ENCODE measurements around the gene ITGAL. TPM values are rescaled to one million over a fixed set of nuclear protein-coding genes. Genes with fewer than 3 reads are reported as not detected.

The ITGAL gene
- total RNA-seq, 1 experiment from 2014 or later: 0.50 TPM

DNA sequence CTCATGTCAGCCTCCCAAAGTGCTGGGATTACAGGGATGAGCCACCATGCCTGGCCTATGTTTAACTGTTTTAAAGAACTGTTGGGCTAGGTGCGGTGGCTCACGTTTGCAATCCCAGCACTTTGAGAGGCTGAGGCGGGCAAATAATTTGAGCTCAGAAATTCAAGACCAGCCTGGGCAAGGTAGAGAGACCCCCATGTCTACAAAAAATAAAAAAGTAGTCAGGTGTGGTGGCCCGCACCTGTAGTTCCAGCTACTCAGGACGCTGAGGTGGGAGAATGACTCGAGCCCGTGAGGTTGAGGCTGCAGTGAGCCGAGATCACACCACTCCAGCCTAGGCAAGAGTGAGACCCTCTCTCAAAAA, 1.9 kb upstream of the ITGAL start:
- no peaks in the 10 kb centered on the region for H3K79me2 ChIP-seq (ENCODE audit: low read depth)
- H3K4me2 ChIP-seq: no peak overlapping the region
- no peaks in the 10 kb centered on the region for H3K9me2 ChIP-seq (ENCODE audit: insufficient read depth)
- no peak for DNase-seq
- H3K36me3 ChIP-seq (ENCODE audit: low read depth): no peaks in the 10 kb centered on the region
- no peak overlapping the region for H2AFZ ChIP-seq
- H3K27ac ChIP-seq: no peak overlapping the region
- no peaks in the 10 kb centered on the region; the same call in 1 of the 2 replicates for H3K4me1 ChIP-seq (replicated peaks; ENCODE audit: insufficient read depth)
- no peaks in the 10 kb centered on the region for H4K20me1 ChIP-seq (ENCODE audit: insufficient read depth)
- POLR2A ChIA-PET (ENCODE audit: unreplicated experiment): no interaction called here
- H3K9me3 ChIP-seq (ENCODE audit: insufficient read depth, low read depth): no peaks in the 10 kb centered on the region
- peaks cover 14% of the 10 kb centered on the region; the same call in 1 of the 2 replicates for H3K27me3 ChIP-seq (ENCODE audit: insufficient read depth, low read depth)
- H3F3A ChIP-seq (ENCODE audit: insufficient read depth, low read depth): 0 out of 2 replicates have a peak, but pooled peaks cover 4% of the 10 kb centered on the region
- BruUV-seq (replicated peaks): no TSS peak
- TF ChIP-seq EZH2 (IDR thresholded peaks at IDR 0.05; ENCODE audit: low read depth): no peak
- TF ChIP-seq, protein P1, sequence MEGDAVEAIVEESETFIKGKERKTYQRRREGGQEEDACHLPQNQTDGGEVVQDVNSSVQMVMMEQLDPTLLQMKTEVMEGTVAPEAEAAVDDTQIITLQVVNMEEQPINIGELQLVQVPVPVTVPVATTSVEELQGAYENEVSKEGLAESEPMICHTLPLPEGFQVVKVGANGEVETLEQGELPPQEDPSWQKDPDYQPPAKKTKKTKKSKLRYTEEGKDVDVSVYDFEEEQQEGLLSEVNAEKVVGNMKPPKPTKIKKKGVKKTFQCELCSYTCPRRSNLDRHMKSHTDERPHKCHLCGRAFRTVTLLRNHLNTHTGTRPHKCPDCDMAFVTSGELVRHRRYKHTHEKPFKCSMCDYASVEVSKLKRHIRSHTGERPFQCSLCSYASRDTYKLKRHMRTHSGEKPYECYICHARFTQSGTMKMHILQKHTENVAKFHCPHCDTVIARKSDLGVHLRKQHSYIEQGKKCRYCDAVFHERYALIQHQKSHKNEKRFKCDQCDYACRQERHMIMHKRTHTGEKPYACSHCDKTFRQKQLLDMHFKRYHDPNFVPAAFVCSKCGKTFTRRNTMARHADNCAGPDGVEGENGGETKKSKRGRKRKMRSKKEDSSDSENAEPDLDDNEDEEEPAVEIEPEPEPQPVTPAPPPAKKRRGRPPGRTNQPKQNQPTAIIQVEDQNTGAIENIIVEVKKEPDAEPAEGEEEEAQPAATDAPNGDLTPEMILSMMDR (conservative IDR thresholded peaks at IDR 0.05): no peak
- CTCF ChIA-PET: interaction anchor here (0.6 to 0.8 kb wide), 2 partner anchors 9 to 24 kb away, joined by 3 to 8 read pairs; no protein-coding TSS in a partner anchor
- no peak overlapping the region for H3K4me3 ChIP-seq
- intact Hi-C loops (cut with micrococcal nuclease; ENCODE audit: unreplicated experiment): no loop called here

GRCh38 chr16:30473231-30474073, 910 bp downstream of the ITGAL start:
- CTCF ChIA-PET: no interaction called here

DNA sequence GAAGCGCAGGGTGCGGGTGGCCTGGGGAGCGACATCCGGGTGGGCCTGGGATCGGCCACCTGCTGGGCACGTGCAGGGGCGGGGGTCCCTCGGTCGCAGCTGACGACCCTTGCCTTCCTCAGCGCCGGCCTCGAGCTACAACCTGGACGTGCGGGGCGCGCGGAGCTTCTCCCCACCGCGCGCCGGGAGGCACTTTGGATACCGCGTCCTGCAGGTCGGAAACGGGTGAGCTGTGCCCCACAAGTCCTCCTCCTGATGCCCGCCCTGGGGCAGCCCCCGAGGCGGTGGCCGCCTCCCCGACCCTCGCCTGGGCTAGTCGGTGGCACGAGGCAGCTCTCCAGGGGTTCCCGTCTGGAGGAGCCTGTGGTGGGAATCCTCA, 1.5 kb downstream of the ITGAL start:
- Histone ChIP-seq H3K4me3 (no peak overlapping the region), H3K4me2 (no peak overlapping the region), H3K4me1 (replicated peaks; ENCODE audit: insufficient read depth) (no peaks in the 10 kb centered on the region; the same call in 1 of the 2 replicates), H2AFZ (no peak overlapping the region), H3K9me2 (ENCODE audit: insufficient read depth) (no peaks in the 10 kb centered on the region), H3K27ac (no peak overlapping the region), H3K9me3 (ENCODE audit: insufficient read depth, low read depth) (no peaks in the 10 kb centered on the region), H3K27me3 (ENCODE audit: insufficient read depth, low read depth) (peaks cover 14% of the 10 kb centered on the region; the same call in 1 of the 2 replicates), H3F3A (ENCODE audit: insufficient read depth, low read depth) (0 out of 2 replicates have a peak, but pooled peaks cover 4% of the 10 kb centered on the region), H3K79me2 (ENCODE audit: low read depth) (no peaks in the 10 kb centered on the region), H3K36me3 (ENCODE audit: low read depth) (no peaks in the 10 kb centered on the region), H4K20me1 (ENCODE audit: insufficient read depth) (no peaks in the 10 kb centered on the region)
- no peak for DNase-seq
- ChIA-PET POLR2A (ENCODE audit: unreplicated experiment) (no interaction called here), CTCF (no interaction called here)
- no TSS peak for BruUV-seq (replicated peaks)
- intact Hi-C loops (cut with micrococcal nuclease; ENCODE audit: unreplicated experiment): no loop called here
- TF ChIP-seq EZH2 (IDR thresholded peaks at IDR 0.05; ENCODE audit: low read depth): no peak
- TF ChIP-seq, protein P1 (conservative IDR thresholded peaks at IDR 0.05): no peak

More at GRCh38 chr16:30473231-30474073, 910 bp downstream of the ITGAL start:
- TF ChIP-seq EZH2 (IDR thresholded peaks at IDR 0.05; ENCODE audit: low read depth): no peak
- TF ChIP-seq, protein P1 (conservative IDR thresholded peaks at IDR 0.05): no peak
- Histone ChIP-seq H3K27me3 (ENCODE audit: insufficient read depth, low read depth) (peaks cover 14% of the 10 kb centered on the region; the same call in 1 of the 2 replicates), H3K4me1 (replicated peaks; ENCODE audit: insufficient read depth) (no peaks in the 10 kb centered on the region; the same call in 1 of the 2 replicates), H3K27ac (no peak overlapping the region), H3K36me3 (ENCODE audit: low read depth) (no peaks in the 10 kb centered on the region), H3K4me2 (no peak overlapping the region), H3K4me3 (no peak overlapping the region), H3F3A (ENCODE audit: insufficient read depth, low read depth) (0 out of 2 replicates have a peak, but pooled peaks cover 4% of the 10 kb centered on the region), H3K79me2 (ENCODE audit: low read depth) (no peaks in the 10 kb centered on the region), H3K9me2 (ENCODE audit: insufficient read depth) (no peaks in the 10 kb centered on the region), H3K9me3 (ENCODE audit: insufficient read depth, low read depth) (no peaks in the 10 kb centered on the region), H2AFZ (no peak overlapping the region), H4K20me1 (ENCODE audit: insufficient read depth) (no peaks in the 10 kb centered on the region)
- intact Hi-C loops (cut with micrococcal nuclease; ENCODE audit: unreplicated experiment): no loop called here
- POLR2A ChIA-PET (ENCODE audit: unreplicated experiment): no interaction called here
- BruUV-seq (replicated peaks): no TSS peak
- no peak for DNase-seq
